WTC11 (cell line): ENCODE measurements around the gene PLEKHH3. TPM values are rescaled to one million over a fixed set of nuclear protein-coding genes. Genes with fewer than 3 reads are reported as not detected.

Experiments used
- ATAC-seq: fragments of 200-7000 bp; cut with Tn5 transposase; 2 replicates; pipeline ENCODE4 v1.10.0; 2021; ENCODE audit warnings: mild to moderate bottlenecking, moderate library complexity
- CTCF ChIA-PET: fragments of 300-600 bp; sonication (Branson Sonifier 250); formaldehyde crosslinking; loops from one replicate; lab custom pipeline; 2021; ENCODE audit warnings: antibody characterized with exemption; lab: Charles Lee
- POLR2A ChIA-PET: fragments of 350-600 bp; sonication (Branson Sonifier 250); formaldehyde crosslinking; loops from one replicate; lab custom pipeline; 2021; ENCODE audit warnings: antibody characterized with exemption; lab: Charles Lee
- DNase-seq: peaks from one replicate; pipeline ENCODE4 v3.0.0; 2021; ENCODE audit warnings: low spot score
- H3K27ac Mint-ChIP-seq: 2 replicates; pipeline ENCODE4 v1.8.0; 2021; ENCODE audit warnings: mixed read lengths
- H3K27me3 Mint-ChIP-seq: 2 replicates; pipeline ENCODE4 v1.8.0; 2021; ENCODE audit warnings: low read depth, mild to moderate bottlenecking, moderate library complexity, mixed read lengths
- H3K36me3 Mint-ChIP-seq: 2 replicates; pipeline ENCODE4 v1.8.0; 2021; ENCODE audit warnings: mixed read lengths
- H3K4me1 Mint-ChIP-seq: 2 replicates; pipeline ENCODE4 v1.8.0; 2022; ENCODE audit warnings: mixed read lengths
- H3K4me3 Mint-ChIP-seq: 2 replicates; pipeline ENCODE4 v1.8.0; 2021; ENCODE audit warnings: mild to moderate bottlenecking, moderate library complexity, mixed read lengths
- H3K9me3 Mint-ChIP-seq: 2 replicates; pipeline ENCODE4 v1.8.0; 2021; ENCODE audit warnings: mixed read lengths
- ATF2 ChIP-seq: sonication (generic); formaldehyde crosslinking; IDR thresholded peaks from 2 replicates; pipeline ENCODE4 v1.8.1; 2022; ENCODE audit warnings: low read depth, missing genetic modification reagents, borderline replicate concordance
- NR1H2 ChIP-seq: sonication (generic); formaldehyde crosslinking; IDR thresholded peaks from 2 replicates; pipeline ENCODE4 v1.9.0; 2021; ENCODE audit warnings: mild to moderate bottlenecking, moderate library complexity, missing genetic modification reagents
- microRNA-seq: library from miRNA; unstranded; fragments of <30 nt; microRNA quantifications from one replicate; pipeline ENCODE4 v1.2.0, GENCODE V29; 2022; ENCODE audit warnings: borderline number of aligned reads
- total RNA-seq: library from RNA; stranded (reverse); gene quantifications from 3 replicates; pipeline ENCODE4 v1.2.3, GENCODE V29; 2021

PLEKHH3 gene
- total RNA-seq, 1 experiment from 2014 or later, result 40.2 TPM

- ChIA-PET POLR2A (interaction anchor here (1.0 to 2.2 kb wide), 6 partner anchors 9 to 126 kb away, joined by 3 to 8 read pairs (median 4); partner anchors contain the start of genes PLEKHH3, RETREG3, TUBG1 and TUBG2), CTCF (interaction anchor here (0.6 to 7.2 kb wide), 17 partner anchors 9 to 306 kb away, joined by 3 to 61 read pairs (median 9); partner anchors contain the start of genes BECN1, CCR10, PLEKHH3 and PSMC3IP)
- TF ChIP-seq NR1H2 (CRISPR knock-in tag) (no peak), ATF2 (no peak)
- Mint-ChIP-seq H3K27me3 (no peaks in the 10 kb centered on the region), H3K4me1 (peaks cover 12% of the 10 kb centered on the region), H3K27ac (peak overlapping the region; percentile 61; the same call in 1 of the 2 replicates), H3K4me3 (no peak overlapping the region), H3K9me3 (no peaks in the 10 kb centered on the region), H3K36me3 (peaks cover 27% of the 10 kb centered on the region)
- peak; percentile 21 for ATAC-seq
- no peak for DNase-seq
Observed at GRCh38 chr17:42617956-42618431, 58.8 kb downstream of the PLEKHH3 start.

Small RNA genes within 50 kb of the gene (microRNA-seq; reads per million reads assigned to microRNA genes)
- gene MIR6780A, result 1.4 reads per million

Other genes starting within 250 kb of the PLEKHH3 start
- 49.7 to 55.2 TPM (median 50.9 TPM) in 3 replicates for gene ATP6V0A1, start 218.1 kb downstream of the PLEKHH3 start, total RNA-seq
- gene NAGLU, start 140.8 kb downstream of the PLEKHH3 start, total RNA-seq, result 28.9 to 39.3 TPM (median 30.4 TPM) in 3 replicates
- gene HSD17B1, start 124.1 kb downstream of the PLEKHH3 start, total RNA-seq, result 1.5 to 1.6 TPM (median 1.5 TPM) in 3 replicates
- 106 to 131 TPM (median 113 TPM) in 3 replicates for gene COASY, start 114.8 kb downstream of the PLEKHH3 start, total RNA-seq
- gene MLX, start 109.9 kb downstream of the PLEKHH3 start, total RNA-seq, result 26.9 to 34.9 TPM (median 30.1 TPM) in 3 replicates
- 20.1 to 23.3 TPM (median 21.6 TPM) in 3 replicates for gene PSMC3IP, start 99.3 kb downstream of the PLEKHH3 start, total RNA-seq
- gene RETREG3, start 67.6 kb downstream of the PLEKHH3 start, total RNA-seq, result 39.8 to 43.2 TPM (median 40.4 TPM) in 3 replicates
- gene TUBG1, start 67.3 kb downstream of the PLEKHH3 start, total RNA-seq, result 130 to 141 TPM (median 140 TPM) in 3 replicates
- 22.1 to 26.7 TPM (median 22.2 TPM) in 3 replicates for gene TUBG2, start 17.7 kb downstream of the PLEKHH3 start, total RNA-seq
- 3.7 to 4.4 TPM (median 4.2 TPM) in 3 replicates for gene CCR10, start 4.8 kb upstream of the PLEKHH3 start, total RNA-seq
- 12.1 to 12.7 TPM (median 12.7 TPM) in 3 replicates for gene CNTNAP1, start 5.5 kb upstream of the PLEKHH3 start, total RNA-seq
- 19.8 to 24.1 TPM (median 22.4 TPM) in 3 replicates for gene EZH1, start 68.0 kb upstream of the PLEKHH3 start, total RNA-seq
- 10.9 to 13.1 TPM (median 11.6 TPM) in 3 replicates for gene RAMP2, start 84.2 kb upstream of the PLEKHH3 start, total RNA-seq
- gene VPS25, start 96.5 kb upstream of the PLEKHH3 start, total RNA-seq, result 98.6 to 103 TPM (median 101 TPM) in 3 replicates
- gene WNK4, start 103.6 kb upstream of the PLEKHH3 start, total RNA-seq, result 1.4 to 1.7 TPM (median 1.5 TPM) in 3 replicates
- gene COA3, start 121.7 kb upstream of the PLEKHH3 start, total RNA-seq, result 54.2 to 65.2 TPM (median 60.9 TPM) in 3 replicates
- gene CNTD1, start 121.9 kb upstream of the PLEKHH3 start, total RNA-seq, result not detected in 3 replicates
- gene BECN1, start 147.3 kb upstream of the PLEKHH3 start, total RNA-seq, result 51.8 to 59.2 TPM (median 54.7 TPM) in 3 replicates
- 141 to 192 TPM (median 159 TPM) in 3 replicates for gene PSME3, start 156.4 kb upstream of the PLEKHH3 start, total RNA-seq
- 9.8 to 11.0 TPM (median 10.1 TPM) in 3 replicates for gene AOC2, start 167.6 kb upstream of the PLEKHH3 start, total RNA-seq
- 6.2 to 8.2 TPM (median 7.6 TPM) in 3 replicates for gene AOC3, start 174.2 kb upstream of the PLEKHH3 start, total RNA-seq
- gene G6PC1, start 223.8 kb upstream of the PLEKHH3 start, total RNA-seq, result 0.37 TPM in 1 of 3 replicates, not detected in the others